ENCODE measurements around the gene CMPK2.
"Not testable (repeated sequence)": the region's sequence is repeated elsewhere in the genome, so short reads cannot be mapped to it uniquely, and the experiment has no call there.

Gene CMPK2, protein sequence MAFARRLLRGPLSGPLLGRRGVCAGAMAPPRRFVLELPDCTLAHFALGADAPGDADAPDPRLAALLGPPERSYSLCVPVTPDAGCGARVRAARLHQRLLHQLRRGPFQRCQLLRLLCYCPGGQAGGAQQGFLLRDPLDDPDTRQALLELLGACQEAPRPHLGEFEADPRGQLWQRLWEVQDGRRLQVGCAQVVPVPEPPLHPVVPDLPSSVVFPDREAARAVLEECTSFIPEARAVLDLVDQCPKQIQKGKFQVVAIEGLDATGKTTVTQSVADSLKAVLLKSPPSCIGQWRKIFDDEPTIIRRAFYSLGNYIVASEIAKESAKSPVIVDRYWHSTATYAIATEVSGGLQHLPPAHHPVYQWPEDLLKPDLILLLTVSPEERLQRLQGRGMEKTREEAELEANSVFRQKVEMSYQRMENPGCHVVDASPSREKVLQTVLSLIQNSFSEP

DNA sequence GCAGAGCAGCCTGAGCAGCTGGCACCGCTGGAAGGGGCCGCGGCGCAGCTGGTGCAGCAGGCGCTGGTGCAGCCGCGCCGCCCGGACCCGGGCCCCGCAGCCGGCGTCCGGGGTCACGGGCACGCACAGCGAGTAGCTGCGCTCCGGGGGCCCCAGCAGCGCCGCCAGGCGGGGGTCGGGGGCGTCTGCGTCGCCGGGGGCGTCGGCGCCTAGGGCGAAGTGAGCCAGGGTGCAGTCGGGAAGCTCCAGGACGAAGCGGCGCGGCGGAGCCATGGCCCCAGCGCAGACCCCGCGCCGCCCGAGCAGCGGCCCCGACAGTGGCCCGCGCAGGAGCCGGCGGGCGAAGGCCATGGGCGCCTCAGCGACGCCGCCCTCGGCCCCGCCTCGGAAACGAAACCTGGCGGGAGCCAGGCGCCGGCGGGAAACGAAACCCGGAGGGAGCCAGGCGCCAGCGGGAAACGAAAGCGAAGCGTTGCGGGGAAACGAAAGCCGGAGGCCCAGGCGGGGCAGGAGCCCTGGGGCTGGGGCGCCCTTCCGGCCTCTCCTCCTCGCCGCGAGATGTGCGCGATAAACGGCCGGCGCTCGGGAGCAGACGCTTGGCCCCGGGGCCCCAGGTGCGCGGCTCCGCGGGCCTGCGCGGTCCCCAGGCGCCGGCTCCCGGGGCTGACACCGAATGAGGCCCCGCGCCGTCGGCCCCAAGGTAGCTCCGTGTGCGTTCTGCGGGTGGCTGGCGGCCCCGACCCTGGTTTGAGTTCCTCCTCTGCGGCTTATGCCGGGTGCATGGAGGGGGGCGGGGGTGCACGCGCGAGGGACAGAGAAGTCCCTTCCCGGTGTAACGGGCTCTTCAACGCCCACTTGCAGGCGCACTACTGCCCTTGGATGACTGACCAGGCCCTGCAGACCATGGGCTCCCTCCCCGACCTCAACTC is at the start of gene CMPK2:
CMPK2 (minus strand) TSS at position 562 of the 929 bp plus-strand sequence; CDS start at position 351, 211 bp downstream.
- DNase-seq, result peak; percentile 59 to 80

DNA sequence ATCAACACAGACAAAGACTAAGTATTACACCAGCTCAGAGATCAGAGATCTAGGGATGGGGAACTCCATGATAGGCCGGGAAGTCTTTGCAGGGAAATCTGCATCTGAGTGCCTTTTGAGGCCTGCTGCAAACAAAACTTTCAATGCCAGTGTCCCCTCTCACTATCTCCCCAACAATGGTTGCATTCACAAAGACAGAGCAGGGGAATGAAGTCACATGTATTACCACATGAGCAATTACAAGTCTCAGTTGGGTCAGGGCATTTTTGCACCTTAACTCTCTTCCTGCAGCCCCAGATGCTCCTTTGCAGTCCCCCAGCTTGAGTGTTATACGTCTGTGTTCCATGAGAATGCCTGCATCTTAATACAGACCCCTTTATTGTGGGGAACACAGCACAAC is 49.7 kb upstream of the CMPK2 start:
- DNase-seq, result no peak

GRCh38 chr2:6914828-6915227 is 49.1 kb upstream of the CMPK2 start:
- DNase-seq, result no peak

DNA sequence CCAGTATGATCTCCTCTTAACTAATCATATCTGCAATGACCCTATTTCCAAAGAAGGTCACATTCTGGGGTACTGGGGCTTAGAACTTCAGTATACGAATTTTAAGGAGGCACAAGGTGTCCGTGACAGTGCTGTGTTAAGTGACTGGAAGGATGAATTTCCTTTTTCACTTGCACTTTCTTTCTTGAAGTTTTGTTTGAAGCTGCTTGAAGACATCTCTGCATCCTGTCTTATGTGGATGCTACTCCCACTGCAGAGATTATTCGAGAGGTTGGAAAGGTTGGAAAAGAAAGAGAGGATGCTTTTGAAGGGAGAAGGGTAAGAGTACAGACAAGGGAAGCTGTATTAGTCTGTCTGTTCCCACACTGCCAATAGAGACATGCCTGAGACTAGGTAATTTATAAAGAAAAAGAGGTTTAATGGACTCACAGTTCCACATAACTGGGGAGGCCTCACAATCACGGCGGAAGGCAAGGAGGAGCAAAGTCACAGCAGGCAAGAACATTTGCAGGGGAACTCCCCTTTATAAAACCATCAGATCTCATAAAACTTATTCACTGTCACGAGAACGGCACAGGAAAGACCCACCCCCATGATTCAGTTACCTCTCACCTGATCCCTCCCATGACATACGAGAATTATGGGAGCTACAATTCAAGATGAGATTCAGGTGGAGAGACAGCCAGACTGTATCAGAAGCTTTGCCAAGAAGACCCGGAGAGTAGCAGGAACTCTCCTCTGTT is 47.9 kb upstream of the CMPK2 start:
- no peak for DNase-seq

DNA sequence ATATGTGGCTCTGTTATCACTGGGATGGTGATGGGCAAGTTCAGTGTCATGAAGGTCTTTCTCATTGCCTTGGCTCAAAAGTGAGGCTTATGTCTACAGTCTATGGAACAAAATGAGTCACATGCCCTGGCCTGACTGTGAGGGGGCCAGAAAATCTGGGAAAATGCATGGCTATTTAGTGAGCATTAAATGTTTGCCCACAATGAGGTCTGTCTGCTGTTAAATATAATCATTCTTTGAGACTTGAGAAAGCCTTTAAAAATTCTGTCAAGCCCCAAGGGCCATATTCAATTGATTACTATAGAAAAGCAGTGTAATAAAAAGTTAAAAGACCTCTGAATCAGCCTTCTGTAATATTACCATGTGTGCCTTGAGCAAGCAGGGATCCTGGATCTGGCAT is 46.0 kb upstream of the CMPK2 start:
- no peak for DNase-seq

DNA sequence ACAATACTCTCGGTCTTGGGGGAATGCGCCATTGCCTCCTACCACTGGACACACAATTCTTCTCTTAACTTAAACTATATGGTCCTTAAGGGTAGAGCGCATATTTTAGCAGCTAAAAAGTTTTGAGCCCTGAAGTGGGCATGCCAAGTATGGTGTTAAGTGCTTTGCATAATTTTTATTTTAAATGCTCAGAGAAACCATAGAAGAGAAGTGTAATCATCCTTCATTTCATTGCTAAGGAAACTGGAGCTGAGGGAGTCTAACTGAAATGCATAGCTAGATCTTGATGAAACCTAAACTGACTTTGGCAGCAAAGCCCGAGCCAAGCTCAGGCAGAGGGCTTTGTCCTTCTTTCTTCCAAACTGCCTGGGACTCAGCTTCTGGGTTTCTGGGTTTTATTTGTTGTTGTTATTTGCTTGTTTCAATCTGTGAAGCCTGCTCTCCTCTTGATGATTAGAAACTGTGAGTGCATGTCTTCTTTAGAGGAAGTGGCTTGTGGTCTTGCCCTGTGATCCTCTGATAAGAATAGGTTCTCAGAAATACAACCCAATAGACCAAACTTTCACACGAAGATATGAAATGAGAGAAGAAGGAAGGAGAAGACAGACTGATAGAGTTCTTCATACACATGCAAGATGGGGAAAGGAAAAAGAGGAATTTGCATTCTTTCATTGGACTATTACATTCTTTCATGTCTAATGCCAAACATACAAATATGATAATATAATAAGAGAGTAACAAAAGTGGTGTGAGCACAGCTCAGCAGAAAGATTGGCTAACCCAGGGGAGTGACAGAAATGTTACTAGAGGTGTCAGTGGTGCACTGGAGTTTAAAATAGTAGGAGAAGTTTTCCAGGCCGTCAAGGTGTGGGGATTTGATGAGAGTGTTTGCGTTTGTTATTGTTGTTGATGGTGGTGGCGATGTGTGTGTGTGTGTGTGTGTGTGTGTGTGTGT is 44.0 kb upstream of the CMPK2 start:
- DNase-seq, result no peak

DNA sequence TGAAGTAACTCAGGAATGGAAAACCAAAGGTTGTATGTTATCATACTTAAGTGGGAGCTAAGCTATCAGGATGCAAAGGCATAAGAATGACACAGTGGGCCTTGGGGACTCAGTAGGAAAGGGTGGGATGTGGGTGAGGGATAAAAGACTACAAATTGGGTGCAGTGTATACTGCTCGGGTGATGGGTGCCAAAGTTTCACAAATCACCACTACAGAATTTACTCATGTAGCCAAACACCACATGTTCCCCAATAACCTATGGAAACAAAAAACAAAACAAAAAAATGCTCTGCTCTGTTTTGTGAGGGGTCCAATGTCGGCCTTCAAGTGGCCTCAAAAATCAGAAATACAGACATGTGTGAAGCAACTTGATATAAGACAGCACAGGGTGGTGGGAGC is 42.6 kb upstream of the CMPK2 start:
- DNase-seq, result no peak

- DNase-seq, result no peak
Observed at GRCh38 chr2:6906165-6906741, 40.5 kb upstream of the CMPK2 start.

DNA sequence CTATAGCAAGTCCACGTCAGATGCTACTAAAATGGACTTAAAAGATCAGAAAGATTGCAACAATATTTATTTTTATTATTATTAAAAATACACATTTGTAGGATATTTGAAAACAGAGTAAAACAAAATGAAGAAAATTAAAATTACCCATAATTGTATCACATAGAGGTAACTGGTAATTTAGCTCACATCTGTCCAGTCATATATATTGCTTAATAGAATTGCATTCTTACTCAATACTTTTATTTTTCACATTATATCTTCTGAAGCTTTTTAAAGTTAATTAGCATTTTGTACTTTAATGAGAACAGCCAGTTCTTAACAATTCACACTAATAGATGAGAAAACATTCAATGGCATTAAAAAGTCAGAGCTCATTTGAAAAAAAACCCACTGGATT is 40.0 kb upstream of the CMPK2 start:
- no peak for DNase-seq

DNA sequence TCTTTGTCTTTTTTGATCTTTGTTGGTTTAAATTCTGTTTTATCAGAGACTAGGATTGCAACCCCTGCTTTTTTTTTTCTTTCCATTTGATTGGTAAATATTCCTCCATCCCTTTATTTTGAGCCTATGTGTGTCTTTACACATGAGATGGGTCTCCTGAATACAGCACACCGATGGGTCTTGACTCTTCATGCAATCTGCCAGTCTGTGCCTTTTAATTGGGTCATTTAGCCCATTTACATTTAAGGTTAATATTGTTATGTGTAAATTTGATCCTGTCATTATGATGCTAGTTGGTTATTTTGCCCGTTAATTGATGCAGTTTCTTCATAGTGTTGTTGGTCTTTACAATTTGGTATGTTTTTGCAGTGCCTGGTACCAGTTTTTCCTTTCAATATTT is 36.9 kb upstream of the CMPK2 start:
- not testable (repeated sequence) for DNase-seq

- DNase-seq, result peak; percentile 47 to 49
Observed at GRCh38 chr2:6896930-6897759, 31.4 kb upstream of the CMPK2 start.

DNA sequence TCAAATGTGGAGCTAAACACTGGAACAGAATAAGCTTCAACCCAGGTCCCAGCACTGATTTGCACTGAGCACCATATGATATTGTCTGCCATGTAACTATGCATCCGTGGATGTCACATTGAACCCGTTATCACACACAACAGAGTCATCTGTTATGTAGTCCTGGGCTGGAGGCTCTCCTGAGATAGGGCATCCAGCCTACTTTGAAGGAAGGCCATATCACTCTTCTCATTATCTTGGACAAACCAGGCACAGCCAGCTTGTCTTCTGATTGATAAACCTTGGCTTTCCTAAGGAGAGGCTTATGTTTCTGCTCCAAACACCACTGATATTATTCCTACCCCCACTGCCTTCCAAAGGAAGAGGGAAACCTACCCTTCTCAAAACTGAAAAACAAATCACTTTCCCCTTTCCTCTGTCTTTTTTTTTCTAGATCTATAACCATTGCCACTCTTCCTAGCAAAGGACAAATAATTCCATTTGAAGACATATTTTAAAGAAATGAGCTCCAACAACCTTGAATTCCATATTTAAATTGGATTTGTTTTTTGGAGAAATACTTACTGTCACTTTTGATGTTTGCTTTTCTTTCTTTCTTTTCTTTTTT is 28.3 kb upstream of the CMPK2 start:
- no peak for DNase-seq

DNA sequence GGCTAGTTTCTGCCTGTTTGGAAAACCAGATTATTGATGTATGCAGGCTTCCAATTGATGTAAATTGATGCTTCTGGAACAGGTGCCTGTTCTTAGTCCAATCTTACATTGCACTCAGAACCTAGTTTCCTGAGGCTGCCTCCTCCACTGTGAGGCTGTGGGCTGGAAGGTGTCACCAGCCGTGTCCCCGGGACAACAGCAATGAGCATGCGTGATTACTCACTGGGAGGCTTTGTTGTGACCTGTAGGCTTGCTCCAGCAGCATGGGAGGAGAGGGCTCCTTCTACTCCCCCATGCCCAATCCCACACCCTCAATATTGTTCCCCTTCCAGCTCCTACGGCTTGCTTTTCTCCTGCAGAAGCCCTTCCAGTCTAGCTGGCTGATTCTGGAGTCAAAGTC is 23.0 kb upstream of the CMPK2 start:
- no peak for DNase-seq

- no peak for DNase-seq
Observed at GRCh38 chr2:6887751-6888192, 22.1 kb upstream of the CMPK2 start.

GRCh38 chr2:6885968-6886367 is 20.3 kb upstream of the CMPK2 start:
- DNase-seq, result no peak

- no peak for DNase-seq
Observed at GRCh38 chr2:6885551-6885950, 19.8 kb upstream of the CMPK2 start.

DNA sequence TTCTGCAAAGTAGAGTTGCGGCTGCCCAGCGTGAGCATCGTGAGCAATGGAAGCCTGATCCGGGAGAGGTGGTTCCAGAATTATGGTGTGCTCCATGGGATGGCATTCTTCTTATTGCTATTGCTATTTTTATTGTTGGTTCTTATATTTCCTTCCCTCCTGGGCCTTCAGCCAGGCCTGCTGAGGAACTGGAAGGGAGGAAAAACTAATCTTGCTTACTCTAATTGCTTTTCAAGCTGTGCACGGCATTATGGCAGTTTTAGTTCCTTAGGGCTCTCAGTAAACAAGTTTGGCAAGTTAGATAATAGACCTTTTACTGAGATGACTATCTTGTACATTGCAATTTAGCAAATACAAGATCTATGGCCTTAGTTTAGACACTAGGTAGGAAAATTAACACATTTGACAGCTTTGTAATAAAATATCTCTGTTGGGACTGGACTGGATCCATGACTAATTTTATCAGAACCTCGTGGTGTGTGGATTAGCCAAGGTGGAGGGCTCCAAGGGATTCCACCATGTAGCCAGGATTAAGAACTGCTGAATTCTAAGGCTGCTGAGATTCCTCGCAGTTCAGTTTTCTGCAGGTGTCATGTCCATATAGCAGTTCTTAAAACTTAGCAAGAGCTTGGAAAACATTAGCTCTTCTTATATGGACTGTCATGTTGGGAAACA is 17.9 kb upstream of the CMPK2 start:
- DNase-seq, result no peak

DNA sequence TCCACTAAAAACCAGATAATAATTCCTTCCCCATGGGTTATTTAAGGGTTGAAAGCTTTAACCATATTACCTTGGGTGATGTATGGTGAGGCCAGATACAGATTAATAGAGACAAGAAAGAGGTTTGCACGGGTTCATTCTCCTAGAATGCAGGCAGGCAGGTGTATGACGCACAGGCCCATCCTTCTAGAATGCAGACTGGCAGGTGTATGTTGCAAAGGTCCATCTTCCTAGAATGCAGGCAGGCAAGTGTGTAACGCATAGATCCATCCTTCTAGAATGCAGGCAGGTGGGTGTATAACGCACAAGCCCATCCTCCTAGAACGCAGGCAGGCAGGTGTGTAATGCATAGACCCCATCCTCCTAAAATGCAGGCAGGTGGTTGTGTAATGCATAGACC is 15.8 kb upstream of the CMPK2 start:
- DNase-seq, result no peak

DNA sequence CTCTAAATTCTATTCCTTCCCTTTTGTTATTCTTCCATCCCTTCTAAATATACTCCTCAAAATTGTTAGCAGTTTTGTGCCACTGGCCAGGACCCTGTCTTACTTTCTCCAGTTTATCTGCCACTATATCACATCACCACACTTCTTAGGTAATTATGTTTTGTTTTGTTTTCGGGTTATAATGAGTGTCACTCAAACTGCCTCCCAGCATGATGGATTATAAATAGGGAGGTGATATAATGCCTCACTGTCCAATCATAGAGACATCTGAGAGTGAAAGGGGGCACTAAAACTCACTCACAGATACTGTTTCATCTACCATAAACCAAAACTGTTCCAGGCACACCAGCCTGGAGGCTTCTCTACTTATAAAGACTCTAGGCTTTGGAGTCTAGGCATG is 15.3 kb upstream of the CMPK2 start:
- DNase-seq, result no peak

Measured in SHP77 (cell line).